Measurements from ENCODE around the gene ZG16B.

ZG16B gene

DNA sequence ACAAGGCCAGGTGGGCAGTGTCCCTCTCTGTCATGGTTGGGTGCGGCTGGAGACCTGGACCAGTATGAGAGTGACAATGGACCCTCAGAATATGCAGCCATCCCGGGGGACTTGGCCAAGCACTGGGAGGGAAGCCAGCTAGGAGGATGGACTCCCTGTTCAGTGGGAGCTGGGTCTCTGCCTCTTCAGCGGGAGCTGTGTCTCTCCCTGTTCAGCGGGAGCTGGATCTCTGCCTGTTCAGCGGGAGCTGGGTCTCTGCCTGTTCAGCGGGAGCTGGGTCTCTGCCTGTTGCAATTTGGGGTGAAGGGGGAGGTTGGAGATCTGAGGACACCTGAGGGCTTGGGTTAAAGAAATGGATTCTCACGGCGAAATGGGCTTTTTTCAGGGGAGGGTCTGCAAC lies 38.9 kb upstream of the ZG16B start:
- Histone ChIP-seq H3K4me2 (ENCODE audit: insufficient read depth, low read length, poor library complexity, severe bottlenecking) (no peak overlapping the region), H2BK15ac (ENCODE audit: low read length) (no peak overlapping the region), H3K9ac (ENCODE audit: low read depth, low read length, poor library complexity) (no peak overlapping the region), H2BK5ac (ENCODE audit: low read length) (no peak overlapping the region), H4K8ac (ENCODE audit: low read depth, low read length) (no peak overlapping the region), H3K79me1 (ENCODE audit: low read depth, low read length) (no peaks in the 10 kb centered on the region), H3K36me3 (replicated peaks in 1 of 2; ENCODE audit: control insufficient read depth in 2 of 2, insufficient read depth in 2 of 2, low read length in 2 of 2) (no peaks in the 10 kb centered on the region), H3K18ac (ENCODE audit: low read length) (no peak overlapping the region), H3K9me3 (replicated peaks in 1 of 2; ENCODE audit: control insufficient read depth in 2 of 2, insufficient read depth in 1 of 2, low read depth in 1 of 2, low read length in 2 of 2) (no peaks in the 10 kb centered on the region), H2BK120ac (ENCODE audit: low read depth, low read length) (no peak overlapping the region), H2AK5ac (ENCODE audit: low read depth, low read length) (no peak overlapping the region), H3K4me3 (ENCODE audit: low read length in 2 of 2) (no peak overlapping the region), H3K14ac (ENCODE audit: low read length) (no peak overlapping the region), H2AFZ (ENCODE audit: low read length) (no peak overlapping the region), H3K27ac (replicated peaks; ENCODE audit: low read length) (no peak overlapping the region), H2BK12ac (ENCODE audit: low read length) (no peak overlapping the region), H3K4me1 (ENCODE audit: control insufficient read depth in 2 of 2, insufficient read depth in 1 of 2, low read depth in 1 of 2, low read length in 2 of 2) (peaks cover 4 to 10% of the 10 kb centered on the region in 2 donors), H4K91ac (ENCODE audit: low read depth, low read length, poor library complexity) (no peak overlapping the region), H3K4ac (ENCODE audit: low read length) (no peak overlapping the region), H3K23ac (ENCODE audit: low read depth, low read length, poor library complexity) (no peak overlapping the region), H3K27me3 (ENCODE audit: control insufficient read depth in 3 of 3, insufficient read depth in 3 of 3, low read depth in 1 of 3, low read length in 3 of 3) (peaks cover 0 to 10% (median 0%) of the 10 kb centered on the region in 3 experiments)
- WGBS, 2 donors (ENCODE audit: extremely low coverage in 2 of 2, insufficient read length in 2 of 2, insufficient replicate concordance in 1 of 2): no CpG with 5 or more reads among the region's 8 CpGs
- DNase-seq (ENCODE audit: low spot score): no peak

DNA sequence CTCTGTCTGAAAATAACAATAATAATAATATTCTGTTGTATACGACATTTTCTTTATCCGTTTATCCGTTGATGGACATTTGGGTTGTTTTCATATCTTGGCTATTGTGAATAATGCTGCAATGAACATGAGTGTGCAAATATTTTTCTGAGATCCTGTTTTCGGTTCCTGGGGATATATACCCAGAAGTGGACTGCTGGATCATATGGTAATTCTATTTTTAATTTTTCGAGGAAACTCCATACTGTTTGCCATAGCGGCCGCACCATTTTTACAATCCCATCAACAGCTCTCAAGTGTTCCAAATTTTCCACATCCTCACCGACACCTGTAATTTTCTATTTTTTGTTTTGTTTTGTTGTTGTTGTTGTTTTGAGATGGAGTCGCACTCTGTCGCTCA lies 37.2 kb upstream of the ZG16B start:
- H3K23ac ChIP-seq (ENCODE audit: low read depth, low read length, poor library complexity): no peak overlapping the region
- no CpG with 5 or more reads among the region's 10 CpGs for WGBS, 2 donors (ENCODE audit: extremely low coverage in 2 of 2, insufficient read length in 2 of 2, insufficient replicate concordance in 1 of 2)
- no peak overlapping the region for H4K8ac ChIP-seq (ENCODE audit: low read depth, low read length)
- no peak for DNase-seq (ENCODE audit: low spot score)
- H3K9ac ChIP-seq (ENCODE audit: low read depth, low read length, poor library complexity): no peak overlapping the region
- H3K14ac ChIP-seq (ENCODE audit: low read length): no peak overlapping the region
- H3K36me3 ChIP-seq (replicated peaks in 1 of 2; ENCODE audit: control insufficient read depth in 2 of 2, insufficient read depth in 2 of 2, low read length in 2 of 2): no peaks in the 10 kb centered on the region
- peaks cover 0 to 10% (median 0%) of the 10 kb centered on the region in 3 experiments for H3K27me3 ChIP-seq (ENCODE audit: control insufficient read depth in 3 of 3, insufficient read depth in 3 of 3, low read depth in 1 of 3, low read length in 3 of 3)
- H2BK15ac ChIP-seq (ENCODE audit: low read length): no peak overlapping the region
- H2BK5ac ChIP-seq (ENCODE audit: low read length): no peak overlapping the region
- no peak overlapping the region for H3K18ac ChIP-seq (ENCODE audit: low read length)
- H3K79me1 ChIP-seq (ENCODE audit: low read depth, low read length): no peaks in the 10 kb centered on the region
- H2AK5ac ChIP-seq (ENCODE audit: low read depth, low read length): no peak overlapping the region
- H2BK120ac ChIP-seq (ENCODE audit: low read depth, low read length): no peak overlapping the region
- H3K27ac ChIP-seq (replicated peaks; ENCODE audit: low read length): no peak overlapping the region
- no peak overlapping the region for H4K91ac ChIP-seq (ENCODE audit: low read depth, low read length, poor library complexity)
- peaks cover 0 to 2% of the 10 kb centered on the region in 2 donors for H3K4me1 ChIP-seq (ENCODE audit: control insufficient read depth in 2 of 2, insufficient read depth in 1 of 2, low read depth in 1 of 2, low read length in 2 of 2)
- H2AFZ ChIP-seq (ENCODE audit: low read length): no peak overlapping the region
- H3K9me3 ChIP-seq (replicated peaks in 1 of 2; ENCODE audit: control insufficient read depth in 2 of 2, insufficient read depth in 1 of 2, low read depth in 1 of 2, low read length in 2 of 2): no peaks in the 10 kb centered on the region
- no peak overlapping the region for H3K4ac ChIP-seq (ENCODE audit: low read length)
- no peak overlapping the region for H3K4me2 ChIP-seq (ENCODE audit: insufficient read depth, low read length, poor library complexity, severe bottlenecking)
- no peak overlapping the region for H2BK12ac ChIP-seq (ENCODE audit: low read length)
- no peak overlapping the region for H3K4me3 ChIP-seq (ENCODE audit: low read length in 2 of 2)

DNA sequence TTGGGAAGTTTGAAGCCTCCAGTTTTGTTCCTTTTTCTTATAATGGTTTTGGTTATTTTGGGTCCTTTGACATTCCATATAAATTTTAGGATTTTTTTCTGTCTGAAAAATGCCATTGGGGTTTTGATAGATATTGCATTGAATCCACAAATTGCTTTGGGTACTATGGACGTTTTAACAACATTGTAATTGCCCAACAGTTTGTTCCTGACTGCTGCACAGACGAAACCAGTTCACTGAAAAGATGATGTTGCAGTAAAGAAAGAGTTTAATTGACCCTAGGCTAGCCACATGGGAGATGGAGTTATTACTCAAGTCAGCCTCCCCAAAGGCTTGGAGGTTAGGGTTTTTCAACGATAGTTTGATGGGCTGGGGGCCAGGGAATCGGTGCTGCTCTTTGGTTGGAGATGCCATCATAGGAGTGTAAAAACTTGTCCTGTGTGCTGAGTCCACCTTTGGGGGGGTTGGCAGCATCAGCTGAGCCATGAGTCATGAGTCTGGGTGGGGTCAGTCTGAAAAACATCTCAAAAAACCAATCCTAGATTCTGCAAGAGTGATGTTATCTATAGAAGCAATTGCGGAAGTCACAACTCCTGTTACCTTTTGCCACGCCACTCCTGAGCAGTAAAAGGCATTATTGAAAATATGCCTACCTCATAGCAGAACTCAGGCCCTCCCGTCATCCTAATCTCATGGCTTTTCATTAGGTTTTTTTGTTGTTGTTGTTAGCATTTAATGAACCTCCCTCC lies 34.5 kb upstream of the ZG16B start:
- H4K8ac ChIP-seq (ENCODE audit: low read depth, low read length): no peak overlapping the region
- H2BK15ac ChIP-seq (ENCODE audit: low read length): no peak overlapping the region
- H2BK5ac ChIP-seq (ENCODE audit: low read length): no peak overlapping the region
- no peak overlapping the region for H2AK5ac ChIP-seq (ENCODE audit: low read depth, low read length)
- H3K27me3 ChIP-seq (ENCODE audit: control insufficient read depth in 3 of 3, insufficient read depth in 3 of 3, low read depth in 1 of 3, low read length in 3 of 3): peaks cover 0 to 12% (median 0%) of the 10 kb centered on the region in 3 experiments
- H2BK12ac ChIP-seq (ENCODE audit: low read length): no peak overlapping the region
- H4K91ac ChIP-seq (ENCODE audit: low read depth, low read length, poor library complexity): no peak overlapping the region
- H3K36me3 ChIP-seq (replicated peaks in 1 of 2; ENCODE audit: control insufficient read depth in 2 of 2, insufficient read depth in 2 of 2, low read length in 2 of 2): no peaks in the 10 kb centered on the region
- no peak for DNase-seq (ENCODE audit: low spot score)
- WGBS, 2 donors (ENCODE audit: extremely low coverage in 2 of 2, insufficient read length in 2 of 2, insufficient replicate concordance in 1 of 2): no CpG with 5 or more reads among the region's 7 CpGs
- H3K23ac ChIP-seq (ENCODE audit: low read depth, low read length, poor library complexity): no peak overlapping the region
- H3K14ac ChIP-seq (ENCODE audit: low read length): no peak overlapping the region
- no peak overlapping the region for H2BK120ac ChIP-seq (ENCODE audit: low read depth, low read length)
- H3K27ac ChIP-seq (replicated peaks; ENCODE audit: low read length): no peak overlapping the region
- no peaks in the 10 kb centered on the region for H3K4me1 ChIP-seq (ENCODE audit: control insufficient read depth in 2 of 2, insufficient read depth in 1 of 2, low read depth in 1 of 2, low read length in 2 of 2)
- H3K4me3 ChIP-seq (ENCODE audit: low read length in 2 of 2): no peak overlapping the region
- H3K9me3 ChIP-seq (replicated peaks in 1 of 2; ENCODE audit: control insufficient read depth in 2 of 2, insufficient read depth in 1 of 2, low read depth in 1 of 2, low read length in 2 of 2): no peaks in the 10 kb centered on the region
- no peak overlapping the region for H3K9ac ChIP-seq (ENCODE audit: low read depth, low read length, poor library complexity)
- H2AFZ ChIP-seq (ENCODE audit: low read length): no peak overlapping the region
- H3K4me2 ChIP-seq (ENCODE audit: insufficient read depth, low read length, poor library complexity, severe bottlenecking): no peak overlapping the region
- H3K18ac ChIP-seq (ENCODE audit: low read length): no peak overlapping the region
- no peaks in the 10 kb centered on the region for H3K79me1 ChIP-seq (ENCODE audit: low read depth, low read length)
- no peak overlapping the region for H3K4ac ChIP-seq (ENCODE audit: low read length)

DNA sequence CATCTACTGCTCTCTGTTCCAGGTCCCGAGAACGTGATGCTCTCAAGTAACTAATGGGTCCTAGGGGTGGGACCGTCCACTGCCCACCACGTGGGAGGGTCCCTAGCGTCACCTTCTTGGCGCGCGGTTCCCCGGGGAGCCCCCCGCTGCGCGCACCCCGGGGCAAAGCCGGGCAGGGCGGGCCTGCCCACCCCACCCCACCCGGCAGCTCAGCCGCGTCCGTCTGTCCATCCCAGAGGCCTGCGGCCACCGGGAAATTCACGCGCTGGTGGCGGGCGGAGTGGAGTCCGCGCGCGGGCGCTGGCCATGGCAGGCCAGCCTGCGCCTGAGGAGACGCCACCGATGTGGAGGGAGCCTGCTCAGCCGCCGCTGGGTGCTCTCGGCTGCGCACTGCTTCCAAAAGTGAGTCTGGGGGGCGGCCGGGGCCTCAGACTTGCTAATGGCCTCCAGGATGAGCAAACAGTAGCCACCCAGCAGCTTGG lies 31.3 kb upstream of the ZG16B start:
- Histone ChIP-seq H3K9ac (ENCODE audit: low read depth, low read length, poor library complexity) (no peak overlapping the region), H3K36me3 (replicated peaks in 1 of 2; ENCODE audit: control insufficient read depth in 2 of 2, insufficient read depth in 2 of 2, low read length in 2 of 2) (no peaks in the 10 kb centered on the region), H3K27me3 (ENCODE audit: control insufficient read depth in 3 of 3, insufficient read depth in 3 of 3, low read depth in 1 of 3, low read length in 3 of 3) (peaks cover 0 to 8% (median 0%) of the 10 kb centered on the region in 3 experiments), H3K18ac (ENCODE audit: low read length) (peak overlapping the region; percentile 28), H3K14ac (ENCODE audit: low read length) (no peak overlapping the region), H2BK5ac (ENCODE audit: low read length) (no peak overlapping the region), H2BK15ac (ENCODE audit: low read length) (no peak overlapping the region), H4K8ac (ENCODE audit: low read depth, low read length) (no peak overlapping the region), H3K4ac (ENCODE audit: low read length) (no peak overlapping the region), H2BK12ac (ENCODE audit: low read length) (no peak overlapping the region), H3K4me2 (ENCODE audit: insufficient read depth, low read length, poor library complexity, severe bottlenecking) (no peak overlapping the region), H3K4me1 (ENCODE audit: control insufficient read depth in 2 of 2, insufficient read depth in 1 of 2, low read depth in 1 of 2, low read length in 2 of 2) (no peaks in the 10 kb centered on the region), H3K79me1 (ENCODE audit: low read depth, low read length) (no peaks in the 10 kb centered on the region), H3K23ac (ENCODE audit: low read depth, low read length, poor library complexity) (no peak overlapping the region), H3K27ac (replicated peaks; ENCODE audit: low read length) (no peak overlapping the region), H4K91ac (ENCODE audit: low read depth, low read length, poor library complexity) (no peak overlapping the region), H3K9me3 (replicated peaks in 1 of 2; ENCODE audit: control insufficient read depth in 2 of 2, insufficient read depth in 1 of 2, low read depth in 1 of 2, low read length in 2 of 2) (no peaks in the 10 kb centered on the region), H2BK120ac (ENCODE audit: low read depth, low read length) (no peak overlapping the region), H2AK5ac (ENCODE audit: low read depth, low read length) (peak overlapping the region; percentile 81), H2AFZ (ENCODE audit: low read length) (peak overlapping the region; percentile 40), H3K4me3 (ENCODE audit: low read length in 2 of 2) (no peak overlapping the region)
- DNase-seq (ENCODE audit: low spot score): no peak
- WGBS, 2 donors (ENCODE audit: extremely low coverage in 2 of 2, insufficient read length in 2 of 2, insufficient replicate concordance in 1 of 2): no CpG with 5 or more reads among the region's 39 CpGs
